ENCODE measurements around the gene SERPINE1. TPM values are rescaled to one million over a fixed set of nuclear protein-coding genes. Genes with fewer than 3 reads are reported as not detected.

The SERPINE1 gene
- total RNA-seq, 2 donors from 2014 or later: 3.7 to 24.4 TPM

DNA sequence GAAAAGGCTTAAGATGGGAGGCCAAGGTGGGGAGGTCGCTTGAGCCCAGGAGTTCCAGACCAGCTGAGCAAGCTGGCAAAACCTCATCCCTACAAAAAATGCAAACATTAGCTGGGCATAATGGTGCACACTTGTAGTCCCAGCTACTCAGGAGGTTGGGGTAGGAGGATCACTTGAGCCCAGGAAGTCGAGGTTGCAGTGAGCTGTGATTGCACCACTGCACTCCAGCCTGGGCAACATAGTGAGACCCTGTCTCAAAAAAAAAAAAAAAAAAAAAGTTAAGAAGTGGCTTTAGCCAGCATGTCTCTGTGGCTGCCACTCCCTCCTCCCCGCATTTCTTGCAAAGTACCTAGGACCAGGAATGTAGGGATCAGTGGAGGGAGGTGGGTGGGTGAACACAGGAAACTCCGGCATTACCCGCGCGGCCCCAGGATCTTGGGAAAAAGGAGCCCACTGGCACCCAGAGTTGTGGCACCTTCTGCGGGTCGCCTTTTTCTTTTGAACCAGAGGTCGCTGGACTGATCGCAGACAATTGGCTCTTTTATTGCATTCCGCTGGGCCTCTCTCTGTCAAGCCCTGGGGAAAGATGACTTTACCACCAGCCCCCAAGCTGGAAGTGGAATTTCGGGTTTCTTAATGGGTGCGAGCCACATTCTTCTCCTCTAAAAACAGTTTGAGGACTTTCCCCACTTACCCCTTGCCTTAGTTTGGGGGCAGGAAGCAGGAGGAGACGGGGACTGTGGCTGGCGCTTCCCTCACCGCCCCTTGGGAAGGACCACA is 35.0 kb downstream of the SERPINE1 start:
- no peaks in the 10 kb centered on the region for H3K36me3 ChIP-seq
- no peak for TF ChIP-seq POLR2AphosphoS5 (IDR thresholded peaks at IDR 0.05)
- TF ChIP-seq, protein P1, sequence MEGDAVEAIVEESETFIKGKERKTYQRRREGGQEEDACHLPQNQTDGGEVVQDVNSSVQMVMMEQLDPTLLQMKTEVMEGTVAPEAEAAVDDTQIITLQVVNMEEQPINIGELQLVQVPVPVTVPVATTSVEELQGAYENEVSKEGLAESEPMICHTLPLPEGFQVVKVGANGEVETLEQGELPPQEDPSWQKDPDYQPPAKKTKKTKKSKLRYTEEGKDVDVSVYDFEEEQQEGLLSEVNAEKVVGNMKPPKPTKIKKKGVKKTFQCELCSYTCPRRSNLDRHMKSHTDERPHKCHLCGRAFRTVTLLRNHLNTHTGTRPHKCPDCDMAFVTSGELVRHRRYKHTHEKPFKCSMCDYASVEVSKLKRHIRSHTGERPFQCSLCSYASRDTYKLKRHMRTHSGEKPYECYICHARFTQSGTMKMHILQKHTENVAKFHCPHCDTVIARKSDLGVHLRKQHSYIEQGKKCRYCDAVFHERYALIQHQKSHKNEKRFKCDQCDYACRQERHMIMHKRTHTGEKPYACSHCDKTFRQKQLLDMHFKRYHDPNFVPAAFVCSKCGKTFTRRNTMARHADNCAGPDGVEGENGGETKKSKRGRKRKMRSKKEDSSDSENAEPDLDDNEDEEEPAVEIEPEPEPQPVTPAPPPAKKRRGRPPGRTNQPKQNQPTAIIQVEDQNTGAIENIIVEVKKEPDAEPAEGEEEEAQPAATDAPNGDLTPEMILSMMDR (IDR thresholded peaks at IDR 0.05): no peak
- TF ChIP-seq POLR2A (IDR thresholded peaks at IDR 0.05): no peak
- WGBS: 78% methylated on average over 17 of the region's 17 CpGs
- H3K27me3 ChIP-seq (replicated peaks; ENCODE audit: insufficient read depth): peaks cover 12% of the 10 kb centered on the region
- intact Hi-C loops (cut with DNase I): no loop called here
- H3K9me3 ChIP-seq: no peaks in the 10 kb centered on the region
- no peak overlapping the region for H3K27ac ChIP-seq
- DNase-seq (ENCODE audit: low spot score): no peak
- H3K4me3 ChIP-seq: no peak overlapping the region
- H3K4me1 ChIP-seq (replicated peaks): peaks cover 13% of the 10 kb centered on the region

DNA sequence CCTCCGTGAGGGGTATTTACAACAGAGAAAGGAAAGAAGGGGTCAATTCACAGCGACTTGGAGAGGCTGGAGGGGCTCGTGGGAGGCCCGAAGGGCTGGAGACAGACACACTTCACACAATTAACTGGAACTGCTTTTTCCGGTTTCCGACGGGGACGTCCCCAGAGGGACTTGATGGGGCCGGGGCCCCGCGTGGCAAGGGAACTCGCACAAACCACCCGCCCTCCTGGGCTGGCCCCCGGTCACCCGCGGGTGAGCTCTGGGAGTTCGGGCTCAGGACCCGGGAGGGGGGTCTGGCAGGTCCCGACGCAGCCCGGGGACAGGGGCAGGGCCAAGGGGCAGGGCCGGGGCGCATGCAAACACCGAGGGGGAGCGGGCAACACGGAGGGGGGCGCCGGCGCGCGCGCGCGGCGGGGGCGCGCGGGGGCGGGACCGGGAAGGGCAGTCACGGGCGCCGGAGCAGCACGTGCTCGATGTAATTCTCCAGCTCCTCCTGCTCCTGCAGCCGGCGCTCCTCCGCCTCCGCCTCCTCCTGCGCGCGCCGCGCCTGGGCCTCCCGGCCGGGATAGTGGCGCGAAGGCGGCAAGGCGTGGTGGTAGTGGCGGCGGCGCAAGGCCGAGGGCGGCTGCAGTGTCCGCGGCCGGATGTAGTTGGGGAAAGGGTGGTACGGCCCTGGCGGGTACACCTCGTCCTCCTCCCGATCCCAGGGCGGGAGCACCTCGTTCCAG is 35.8 kb downstream of the SERPINE1 start:
- Histone ChIP-seq H3K4me1 (replicated peaks) (peaks cover 13% of the 10 kb centered on the region), H3K4me3 (peak overlapping the region; percentile 17 to 33), H3K27ac (no peak overlapping the region), H3K27me3 (replicated peaks; ENCODE audit: insufficient read depth) (peaks cover 20% of the 10 kb centered on the region), H3K9me3 (no peaks in the 10 kb centered on the region), H3K36me3 (no peaks in the 10 kb centered on the region)
- WGBS: 3% methylated on average over 65 of the region's 74 CpGs
- no peak for DNase-seq (ENCODE audit: low spot score)
- no peak for TF ChIP-seq POLR2AphosphoS5 (IDR thresholded peaks at IDR 0.05)
- TF ChIP-seq, protein P1 (IDR thresholded peaks at IDR 0.05): no peak
- TF ChIP-seq POLR2A (IDR thresholded peaks at IDR 0.05): no peak
- intact Hi-C loops (cut with DNase I): no loop called here

DNA sequence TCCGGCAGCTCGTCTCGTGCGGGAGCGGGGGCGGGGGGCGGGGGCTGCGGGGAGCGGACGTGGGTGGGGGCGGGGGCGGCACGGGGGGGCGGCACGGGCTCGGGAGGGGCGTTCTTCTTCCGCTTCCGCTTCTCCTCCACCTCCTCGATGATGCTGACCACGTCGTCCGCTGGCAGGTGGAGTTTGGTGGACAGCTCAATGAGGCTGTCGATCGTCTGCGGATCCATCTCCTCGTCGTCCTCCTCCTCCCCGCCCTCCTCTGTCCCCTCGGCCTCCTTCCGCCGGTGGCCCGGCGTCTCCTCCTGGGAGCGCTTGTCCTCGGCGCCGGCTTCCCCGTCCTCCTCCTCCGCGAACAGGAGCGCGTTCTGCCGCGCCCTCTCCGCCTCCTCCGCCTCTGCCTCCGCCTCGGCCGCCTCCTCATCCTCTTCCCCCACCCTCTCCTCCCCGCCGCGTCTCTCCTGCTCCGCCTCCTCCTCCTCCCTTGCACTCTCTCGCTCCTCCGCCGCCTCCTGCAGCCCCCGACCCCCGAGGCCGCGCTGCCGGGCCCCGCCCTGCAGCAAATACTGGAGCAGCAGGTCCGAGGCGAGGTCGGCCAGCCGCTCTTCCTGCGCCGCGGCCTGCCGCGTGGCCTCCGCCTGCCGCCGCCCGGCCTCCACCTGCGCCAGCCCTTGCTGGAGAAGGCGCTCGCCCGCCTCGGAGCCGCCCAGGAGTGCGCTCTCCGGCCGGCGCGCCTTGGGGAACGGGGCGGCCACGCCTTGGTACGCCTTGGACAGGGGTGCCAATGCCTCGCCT is 36.6 kb downstream of the SERPINE1 start:
- under 1% methylated on average over 73 of the region's 92 CpGs for WGBS

DNA sequence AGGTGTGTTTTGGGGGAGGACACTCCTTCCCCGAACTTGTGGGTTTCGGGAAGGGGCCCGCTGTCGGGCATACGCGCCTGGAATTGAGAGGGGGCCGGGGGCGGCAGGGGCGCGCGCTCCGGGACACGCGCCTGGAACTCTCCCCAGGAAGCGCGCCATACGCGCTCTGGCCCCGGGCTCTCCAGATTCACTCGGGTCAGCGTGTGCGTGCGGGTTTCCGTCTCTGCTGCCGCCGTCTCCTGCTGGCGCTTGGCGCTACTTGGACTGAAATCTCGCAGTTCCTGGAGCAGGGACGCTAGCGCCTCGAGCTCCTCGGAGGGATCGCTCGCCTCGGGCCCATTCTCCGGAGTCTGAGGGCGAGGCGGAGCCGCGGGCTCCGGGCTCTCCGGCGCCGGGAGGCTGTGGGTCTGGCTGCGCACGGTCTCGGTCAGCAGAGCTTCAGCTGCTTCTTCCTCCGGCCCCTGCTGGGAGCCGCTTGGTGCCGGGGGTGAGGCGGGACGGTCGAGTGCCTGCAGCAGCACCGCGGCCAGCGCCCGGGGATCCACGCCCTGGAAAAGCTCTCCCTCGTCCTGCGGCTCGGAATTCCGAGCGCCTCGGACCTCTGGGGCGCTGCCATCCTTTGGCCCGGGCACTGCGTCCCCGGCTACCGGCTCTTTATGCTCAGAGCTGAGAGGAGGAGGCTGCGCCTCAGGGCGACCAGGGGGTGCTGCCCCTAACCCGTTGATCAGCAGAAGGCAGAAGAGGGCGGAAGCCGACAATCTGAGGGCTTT is 37.4 kb downstream of the SERPINE1 start:
- H3K36me3 ChIP-seq: no peaks in the 10 kb centered on the region
- H3K4me3 ChIP-seq: peak overlapping the region; percentile 17 to 33
- intact Hi-C loops (cut with DNase I): no loop called here
- no peak for TF ChIP-seq POLR2AphosphoS5 (IDR thresholded peaks at IDR 0.05)
- TF ChIP-seq, protein P1 (IDR thresholded peaks at IDR 0.05): no peak
- DNase-seq (ENCODE audit: low spot score): no peak
- peaks cover 13% of the 10 kb centered on the region for H3K4me1 ChIP-seq (replicated peaks)
- no peaks in the 10 kb centered on the region for H3K9me3 ChIP-seq
- H3K27ac ChIP-seq: no peak overlapping the region
- WGBS: 2% methylated on average over 69 of the region's 75 CpGs
- H3K27me3 ChIP-seq (replicated peaks; ENCODE audit: insufficient read depth): peaks cover 27% of the 10 kb centered on the region

More for the DNA sequence above, 36.6 kb downstream of the SERPINE1 start:
- TF ChIP-seq POLR2A (IDR thresholded peaks at IDR 0.05) (no peak), POLR2AphosphoS5 (IDR thresholded peaks at IDR 0.05) (no peak)
- TF ChIP-seq, protein P1 (IDR thresholded peaks at IDR 0.05): no peak
- no peak for DNase-seq (ENCODE audit: low spot score)
- no peaks in the 10 kb centered on the region for H3K9me3 ChIP-seq
- peaks cover 13% of the 10 kb centered on the region for H3K4me1 ChIP-seq (replicated peaks)
- H3K36me3 ChIP-seq: no peaks in the 10 kb centered on the region
- no peak overlapping the region for H3K27ac ChIP-seq
- peaks cover 27% of the 10 kb centered on the region for H3K27me3 ChIP-seq (replicated peaks; ENCODE audit: insufficient read depth)
- H3K4me3 ChIP-seq: peak overlapping the region; percentile 17 to 33
- intact Hi-C loops (cut with DNase I): no loop called here

Measured in prostate gland (tissue), 2 donors.